Head of caudate nucleus (tissue), 42 donors: ENCODE measurements around the gene SNX27.
A peak's percentile ranks its signal among the peaks of the same experiment; 100 is the strongest.

ENCODE experiments used
- DNase-seq, 42 donors: peaks; one replicate each; pipeline versions ENCODE4 v3.0.0 to v3.0.0-alpha.2; 2020 to 2021; ENCODE audit warnings: mixed read lengths in 7 of 42
- intact Hi-C: fragments of 100-400 bp; cut with DNase I; formaldehyde crosslinking; loops from one replicate; pipeline ENCODE4 v1.15.0; 2022

The SNX27 gene

DNA sequence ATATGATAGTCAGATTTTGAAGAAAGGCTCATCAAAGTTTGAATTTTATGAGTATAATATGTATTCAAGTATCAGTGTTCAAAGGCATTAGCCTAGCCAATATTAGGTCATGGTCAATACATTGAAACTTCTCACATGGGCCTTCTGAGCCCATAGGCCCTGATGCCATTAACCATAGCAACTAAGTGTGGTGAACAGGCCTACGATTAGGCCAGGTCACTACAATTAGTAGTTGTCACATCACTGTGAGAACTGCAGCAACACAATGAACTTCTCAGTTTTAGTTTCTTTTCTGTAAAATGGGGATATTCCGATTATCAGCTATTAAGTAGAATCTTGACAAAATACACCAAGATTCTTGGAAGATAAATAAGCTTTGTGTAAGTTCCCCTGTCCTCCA is 74.7 kb downstream of the SNX27 start:
- intact Hi-C loops: no loop called here
- no peak for DNase-seq

DNA sequence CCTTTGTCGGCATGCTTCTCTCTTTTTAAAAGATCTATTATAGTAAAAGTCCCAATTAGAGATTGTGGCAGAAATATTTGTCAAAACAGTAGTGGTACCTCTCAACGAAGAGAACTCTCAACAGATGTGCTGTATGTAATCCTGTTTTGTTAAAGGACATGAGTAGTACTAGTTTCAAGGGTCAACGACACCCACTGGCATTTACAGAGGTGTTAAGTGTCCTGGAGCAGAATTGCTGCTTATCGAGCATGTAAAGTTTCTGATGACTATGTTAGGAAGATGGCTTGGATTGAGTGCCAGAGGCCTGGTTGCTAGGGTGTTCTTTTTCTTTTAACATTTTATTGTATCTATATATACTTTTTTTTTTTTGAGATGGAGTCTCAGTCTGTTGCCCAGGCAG is 77.6 kb downstream of the SNX27 start:
- intact Hi-C loops: no loop called here
- no peak for DNase-seq

DNA sequence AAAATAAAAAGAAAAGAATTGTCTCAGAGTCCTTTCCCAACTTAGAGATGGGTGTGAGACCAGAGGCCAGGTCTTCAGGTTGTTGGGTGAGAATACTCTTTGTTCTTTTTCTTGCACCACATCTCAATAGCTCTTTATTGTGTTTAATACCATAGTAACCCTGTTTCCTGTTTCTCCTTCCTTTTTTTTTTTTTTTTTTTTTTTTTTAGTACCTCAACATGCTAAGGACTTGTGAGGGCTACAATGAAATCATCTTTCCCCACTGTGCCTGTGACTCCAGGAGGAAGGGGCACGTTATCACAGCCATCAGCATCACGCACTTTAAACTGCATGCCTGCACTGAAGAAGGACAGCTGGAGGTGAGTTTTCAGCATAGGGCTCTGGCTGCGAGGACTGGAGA is 80.4 kb downstream of the SNX27 start:
- DNase-seq: no peak
- intact Hi-C loops: loop anchor here (5.0 kb wide), 1 partner anchor 45 kb away; no protein-coding TSS in a partner anchor

DNA sequence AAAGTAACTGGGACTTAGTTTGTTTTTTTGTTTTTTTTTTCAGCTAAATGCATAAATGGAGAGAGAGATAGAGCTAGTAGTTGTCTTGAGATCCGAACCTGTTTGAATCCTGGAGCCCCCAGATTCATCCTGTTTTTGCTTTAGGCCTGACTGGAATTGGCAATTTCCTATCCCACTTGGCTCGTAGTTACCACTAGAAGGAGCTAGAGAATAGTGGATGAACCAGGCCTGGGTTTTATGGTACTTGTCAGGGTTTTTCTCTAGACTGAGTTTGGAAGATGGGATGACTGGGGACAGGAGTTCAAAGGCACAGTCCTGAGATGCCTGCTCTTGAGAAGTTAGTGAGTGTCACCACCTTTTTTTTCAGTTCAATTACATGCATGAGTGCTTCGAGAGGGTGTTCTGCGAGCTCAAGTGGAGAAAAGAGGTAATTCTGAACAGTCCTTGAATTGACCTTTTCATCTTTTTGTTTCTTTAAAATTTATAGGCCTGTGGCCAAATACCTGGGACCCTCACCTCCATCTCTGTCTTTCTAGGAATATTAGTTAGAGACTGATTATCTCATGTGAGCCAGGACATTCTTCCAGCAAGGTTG is 81.3 kb downstream of the SNX27 start:
- peak in 5 of 42 donors; percentile 13 to 65 (median 33) for DNase-seq
- intact Hi-C loops: loop anchor here (5.0 kb wide), 1 partner anchor 44 kb away; no protein-coding TSS in a partner anchor

DNA sequence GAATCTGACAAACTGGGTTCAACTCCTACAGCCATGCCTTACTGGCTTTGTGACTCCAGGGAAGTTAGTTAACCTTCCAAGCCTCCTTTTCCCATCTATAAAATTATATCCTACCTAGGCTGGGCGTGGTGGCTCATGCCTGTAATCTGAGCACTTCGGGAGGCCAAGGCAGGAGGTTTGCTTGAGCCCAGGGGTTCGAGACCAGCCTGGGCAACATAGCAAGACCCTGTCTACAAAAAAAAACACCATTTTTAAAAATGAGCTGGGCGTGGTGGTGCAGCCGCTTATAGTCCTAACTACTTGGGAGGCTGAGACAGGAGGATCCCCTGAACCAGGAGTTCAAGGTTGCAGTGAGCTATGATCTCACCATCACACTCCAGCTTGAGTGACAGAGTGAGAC is 89.7 kb downstream of the SNX27 start:
- intact Hi-C loops: no loop called here
- peak in 1 of 42 donors; percentile 30 for DNase-seq

DNA sequence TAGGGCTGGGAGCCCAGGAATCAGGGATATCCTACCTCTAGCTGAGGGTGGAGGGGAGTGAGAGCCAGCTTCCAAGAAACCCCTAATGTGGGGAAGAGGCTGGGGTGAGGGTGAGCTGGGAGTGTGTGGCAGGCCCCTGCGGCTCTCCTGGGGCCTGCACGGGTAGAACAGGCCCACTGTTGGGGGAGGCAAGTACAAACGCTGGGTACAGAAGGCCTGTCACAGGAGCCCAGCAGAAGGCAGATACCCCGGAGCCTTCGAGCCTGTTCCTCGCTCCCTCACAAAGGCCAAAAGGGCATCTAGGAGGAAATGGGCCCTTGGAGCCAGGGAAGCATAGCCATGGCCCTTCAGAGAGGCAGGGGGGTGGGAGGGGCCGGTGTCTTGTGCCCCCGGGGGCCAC is 91.1 kb downstream of the SNX27 start:
- peak in 1 of 42 donors; percentile 38 for DNase-seq
- intact Hi-C loops: no loop called here

DNA sequence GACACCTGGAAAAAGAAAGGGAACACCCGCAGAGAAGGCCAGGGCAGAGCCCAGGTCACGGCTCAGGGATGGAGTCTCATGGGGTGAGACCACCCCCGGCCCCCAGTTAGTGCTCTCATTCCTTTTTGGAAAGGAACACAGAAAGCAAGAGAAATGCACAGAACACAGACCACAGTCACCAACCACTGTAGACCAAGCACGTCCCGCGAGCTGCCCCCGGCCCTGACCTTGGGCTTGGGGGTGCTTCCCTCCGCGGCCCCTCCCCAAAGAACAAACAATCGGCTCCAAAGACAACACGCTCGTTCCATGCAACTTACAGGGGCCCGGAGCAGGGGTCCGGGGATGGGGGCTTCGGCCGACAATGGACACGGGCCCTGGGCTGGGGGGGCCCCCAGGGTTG is 92.0 kb downstream of the SNX27 start:
- DNase-seq: no peak
- intact Hi-C loops: no loop called here

DNA sequence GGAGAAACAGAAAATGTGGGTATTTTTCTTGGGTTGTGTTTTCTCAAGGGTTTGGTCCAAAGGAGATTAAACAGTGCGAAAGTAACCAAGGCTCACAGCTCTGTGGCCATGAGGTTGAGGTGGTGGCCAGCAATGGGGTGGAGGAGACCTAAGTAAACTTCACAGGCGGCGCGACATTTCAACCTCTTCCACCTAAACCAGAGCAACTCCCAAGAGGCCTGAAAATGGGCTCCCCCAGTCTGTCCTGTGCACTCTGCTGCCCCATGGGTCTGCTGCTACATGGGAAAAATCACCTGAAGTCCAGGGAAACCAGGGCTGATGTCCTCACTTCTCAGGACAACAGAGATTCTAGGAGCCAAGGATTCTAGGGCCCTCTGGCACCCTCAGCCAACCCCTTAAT is 92.4 kb downstream of the SNX27 start:
- DNase-seq: no peak
- intact Hi-C loops: no loop called here

DNA sequence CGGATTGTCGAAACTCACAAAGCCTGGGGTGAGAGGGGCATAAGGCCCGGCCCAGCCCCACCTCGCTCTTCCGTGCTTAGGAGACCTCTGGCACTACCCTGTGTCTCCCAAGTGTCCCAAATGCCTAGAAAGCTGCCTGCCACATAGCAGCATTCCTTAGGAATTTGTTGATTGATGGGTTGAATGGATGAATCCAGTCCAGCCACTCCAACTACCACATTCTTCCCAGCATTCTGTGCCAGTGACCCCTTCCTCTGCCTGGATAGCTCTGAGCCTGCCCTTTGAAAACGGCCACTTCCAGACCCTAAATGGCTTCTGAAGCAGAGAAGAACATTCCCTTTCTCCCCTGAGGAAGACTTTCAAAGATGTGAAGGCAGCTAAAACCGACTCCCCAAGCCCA is 93.3 kb downstream of the SNX27 start:
- DNase-seq: no peak
- intact Hi-C loops: no loop called here

DNA sequence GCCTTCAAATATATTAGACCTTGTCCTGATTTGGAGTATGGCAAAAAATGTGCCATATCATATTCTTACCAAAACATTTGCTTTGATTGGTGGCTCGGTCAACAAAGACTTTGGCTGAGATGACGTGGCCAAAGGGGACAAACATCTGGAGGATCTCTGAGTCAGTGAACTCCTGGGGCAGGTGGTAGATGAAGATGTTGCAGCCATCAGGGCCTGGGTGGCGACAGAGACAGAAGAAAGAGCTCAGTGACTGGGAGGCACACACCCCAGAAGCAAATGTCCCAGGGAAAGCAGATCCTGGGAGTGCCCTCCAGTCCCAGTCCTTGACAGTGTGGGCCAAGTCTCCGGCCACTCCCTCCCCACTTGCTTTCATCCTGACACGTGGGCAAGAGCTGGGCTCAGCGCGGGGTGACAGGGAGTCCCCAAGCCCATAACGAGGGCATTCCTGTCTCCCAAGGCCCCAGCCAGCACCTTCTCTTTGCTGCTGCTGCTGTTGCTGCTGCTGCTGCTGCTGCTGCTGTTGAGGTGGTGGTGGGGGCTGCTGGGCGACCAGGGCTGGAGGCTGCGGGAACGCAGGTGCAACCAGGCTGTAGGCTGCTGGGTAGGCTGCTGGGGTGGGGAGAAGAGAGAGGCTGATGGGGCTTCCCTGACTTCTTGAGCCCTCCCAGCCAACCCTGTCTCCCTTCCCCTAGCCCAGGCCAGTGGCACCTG is 94.1 kb downstream of the SNX27 start:
- intact Hi-C loops: no loop called here
- DNase-seq: no peak

DNA sequence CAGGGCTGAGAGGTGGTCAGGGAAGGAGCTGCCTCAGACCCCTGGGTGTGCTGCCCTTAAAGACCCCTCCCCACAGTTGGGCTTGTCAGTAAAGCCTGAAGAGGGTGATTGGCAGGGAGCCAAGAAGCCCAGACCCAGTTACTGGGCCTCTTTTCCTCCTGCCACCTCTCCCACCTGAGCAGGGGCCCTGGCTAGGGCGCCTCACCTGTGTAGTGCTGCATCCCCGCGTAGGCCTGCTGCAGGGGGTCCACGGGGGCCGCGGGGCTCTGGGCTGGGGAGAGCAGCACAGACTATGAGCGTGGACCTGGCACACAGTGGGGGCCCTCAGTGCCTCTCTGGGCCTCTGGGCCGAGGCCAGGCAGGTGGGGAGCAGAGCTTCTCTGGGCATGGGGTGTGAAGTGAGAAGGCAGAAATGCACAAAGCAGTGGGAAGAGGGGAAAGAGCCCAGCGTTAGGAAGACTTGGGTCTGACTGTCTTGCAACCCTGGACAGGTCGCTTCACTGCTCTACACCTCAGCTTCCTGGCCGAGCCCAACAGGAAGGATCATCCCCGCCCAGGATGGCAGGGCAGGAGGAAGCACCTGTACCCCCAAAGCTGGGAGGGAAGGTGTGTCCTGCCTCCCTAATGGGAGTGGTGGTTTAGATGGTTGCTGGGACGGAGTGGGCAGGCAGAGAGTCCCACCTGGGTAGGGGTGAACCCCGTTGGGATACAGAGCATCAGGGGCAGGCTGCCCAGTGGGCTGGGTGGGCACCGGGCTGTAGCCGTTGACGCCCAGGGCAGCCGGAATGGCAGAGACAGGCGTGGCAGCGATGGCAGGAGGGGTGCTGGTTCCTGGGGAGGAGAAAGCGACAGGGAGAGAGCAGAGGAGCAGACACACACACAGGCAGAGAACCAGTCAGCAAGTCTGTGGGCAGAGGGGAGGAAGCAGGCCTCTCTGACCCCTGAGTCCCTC is 94.9 kb downstream of the SNX27 start:
- intact Hi-C loops: no loop called here
- no peak for DNase-seq

DNA sequence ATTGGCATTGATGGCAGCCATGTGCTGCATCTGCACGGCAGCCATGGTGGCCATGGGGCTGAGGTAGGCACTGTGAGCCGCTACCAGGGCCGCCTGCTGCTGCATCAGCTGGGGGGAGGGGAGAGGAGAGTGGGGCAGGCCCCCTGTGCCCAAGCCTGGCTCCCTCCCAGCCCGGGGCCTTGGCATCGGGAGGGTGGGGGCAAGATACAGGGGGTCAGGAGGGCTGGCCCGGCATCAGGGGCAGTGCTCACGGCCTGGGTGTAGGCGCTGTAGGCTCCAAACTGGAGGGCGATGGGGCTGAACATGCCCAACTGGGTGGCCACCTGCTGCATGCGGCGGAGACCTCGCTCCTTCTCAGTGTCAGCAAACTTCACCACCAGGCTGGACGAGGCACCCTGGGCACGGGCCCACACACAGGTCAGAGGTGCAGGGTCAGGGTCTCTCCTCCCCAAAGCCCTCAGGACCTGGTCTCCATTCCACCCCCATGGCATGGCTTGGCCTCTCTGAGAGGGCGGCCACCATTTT is 95.8 kb downstream of the SNX27 start:
- no peak for DNase-seq
- intact Hi-C loops: no loop called here

DNA sequence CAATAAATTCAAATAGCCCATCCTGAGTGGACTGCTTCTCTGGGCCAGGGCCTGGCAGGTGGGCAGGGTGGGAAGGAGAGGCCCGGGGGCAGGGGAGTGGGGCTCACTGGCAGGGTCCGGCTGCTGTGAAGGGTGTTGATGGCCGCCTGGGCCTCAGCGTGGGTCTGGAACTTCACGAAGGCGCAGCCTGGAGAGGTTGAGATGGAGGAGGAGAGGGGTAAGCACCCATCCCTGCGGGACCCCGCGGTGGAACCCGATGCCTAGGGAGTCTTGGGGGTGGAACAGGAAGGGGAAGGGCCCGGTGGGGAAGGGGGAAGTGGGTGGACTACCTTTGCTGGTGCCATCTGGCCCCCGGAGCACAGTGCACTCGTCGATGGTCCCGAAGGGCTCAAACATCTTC is 97.0 kb downstream of the SNX27 start:
- intact Hi-C loops: no loop called here
- no peak for DNase-seq

DNA sequence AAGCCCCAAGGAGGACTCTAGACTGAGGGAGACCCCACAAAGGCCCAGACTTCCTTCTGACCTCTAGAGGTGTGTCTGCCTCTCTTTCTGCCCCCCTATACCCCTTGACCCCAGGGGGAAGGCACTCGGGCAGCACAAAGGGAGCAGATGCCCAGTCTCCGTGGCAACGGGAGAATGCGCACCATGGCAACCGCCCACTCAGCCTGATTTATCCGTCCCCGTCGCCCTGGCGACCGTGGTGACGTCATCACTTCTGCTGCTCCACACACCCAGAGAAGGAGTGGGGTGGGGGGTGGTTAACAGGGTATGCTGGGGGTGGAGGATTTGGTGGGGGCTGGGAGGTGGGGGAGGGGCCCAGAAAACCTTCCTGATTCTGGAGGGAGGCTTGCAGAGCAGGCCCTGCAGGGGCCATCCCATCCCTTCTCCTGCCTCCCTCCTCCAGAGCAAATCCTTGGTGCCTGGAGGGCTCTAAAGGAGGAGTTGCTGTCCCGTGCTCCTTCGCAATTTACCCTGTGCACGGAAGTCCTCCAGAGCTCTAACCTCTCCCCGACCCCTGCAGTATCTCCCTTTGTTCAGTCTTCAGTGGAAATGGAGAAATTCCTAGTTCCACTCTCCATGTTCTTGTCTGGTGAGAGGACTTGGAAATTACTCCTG is 98.5 kb downstream of the SNX27 start:
- intact Hi-C loops: loop anchor here (10.0 kb wide), 1 partner anchor 96 kb away; the partner anchor contains the start of gene SNX27
- peak; percentile 80 to 99 (median 93) for DNase-seq

DNA sequence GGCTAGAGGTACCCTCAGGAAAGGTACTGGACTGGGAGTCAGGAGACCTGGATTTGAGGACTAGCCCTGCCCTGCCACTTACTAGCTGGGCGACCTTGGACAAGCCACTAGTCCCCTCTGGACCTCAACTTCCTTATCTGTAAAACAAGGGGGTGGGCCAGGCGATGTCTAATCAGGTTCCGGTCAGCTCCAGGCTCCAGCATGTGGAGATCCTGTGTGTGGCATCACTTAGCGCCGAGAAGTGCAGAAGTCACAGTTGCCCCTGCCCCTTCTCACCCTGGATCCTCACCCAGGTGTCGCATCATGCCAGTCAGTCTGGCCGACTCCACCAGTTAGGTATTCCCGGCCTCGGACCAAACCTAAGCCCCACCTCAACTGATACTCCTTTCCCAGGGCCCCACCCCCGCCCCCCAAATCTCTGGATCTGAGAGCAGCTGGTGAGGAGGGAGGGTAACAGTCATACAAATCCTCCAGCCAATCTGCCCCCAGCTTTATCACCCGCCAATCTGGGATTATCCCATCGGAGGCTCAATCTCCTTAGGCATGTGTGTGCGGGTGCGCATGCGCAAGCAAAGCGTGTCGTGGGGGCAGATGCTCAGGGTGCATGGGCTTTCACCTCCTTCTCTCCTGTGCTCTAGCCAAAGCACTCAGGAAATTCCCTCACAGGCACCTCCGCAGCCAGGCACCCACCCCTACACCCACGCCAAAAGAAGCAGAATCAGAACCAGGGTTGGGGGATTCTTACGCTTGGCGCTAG is 99.4 kb downstream of the SNX27 start:
- DNase-seq: peak; percentile 50 to 88 (median 76)
- intact Hi-C loops: loop anchor here (10.0 kb wide), 1 partner anchor 96 kb away; the partner anchor contains the start of gene SNX27

DNA sequence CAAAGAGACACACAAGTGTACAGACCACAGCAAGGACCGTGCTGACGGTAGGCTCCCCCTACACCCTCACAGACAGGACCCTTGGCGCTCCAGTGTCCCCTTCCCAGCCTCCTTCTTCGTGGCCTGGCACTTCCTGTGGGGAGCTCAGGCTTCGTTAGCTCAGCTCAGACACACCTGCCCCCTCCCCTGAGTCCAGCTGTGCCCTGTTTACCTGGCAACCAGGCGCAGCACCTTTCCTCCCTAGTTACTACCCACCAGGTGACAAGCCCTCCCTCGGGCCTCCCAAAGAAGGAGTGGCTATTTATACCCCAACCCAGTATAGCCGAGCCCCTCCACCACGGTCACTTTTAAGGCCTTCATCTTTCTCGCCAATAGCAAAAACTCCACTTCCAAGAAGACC is 100.1 kb downstream of the SNX27 start:
- DNase-seq: no peak
- intact Hi-C loops: loop anchor here (10.0 kb wide), 1 partner anchor 97 kb away; the partner anchor contains the start of gene SNX27

DNA sequence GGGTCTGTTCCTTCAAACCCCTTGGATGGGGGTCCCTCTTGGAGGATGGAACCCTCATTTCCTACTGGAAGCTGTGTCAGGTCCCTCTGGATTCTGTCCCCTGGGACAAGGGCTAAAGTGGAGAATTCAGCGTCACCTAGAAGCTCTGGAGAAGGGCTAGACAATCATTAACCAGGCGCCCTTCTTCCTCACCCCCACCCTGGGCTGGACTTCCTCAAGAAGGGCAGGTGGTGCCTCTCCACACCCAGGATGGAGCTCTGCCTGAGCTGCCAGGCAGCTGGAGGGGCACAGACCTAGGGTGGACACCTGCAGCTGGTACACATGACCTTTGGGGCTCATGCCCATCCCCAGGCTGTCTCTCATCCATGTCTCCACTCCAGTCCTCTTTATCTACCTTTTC is 101.2 kb downstream of the SNX27 start:
- no peak for DNase-seq
- intact Hi-C loops: loop anchor here (10.0 kb wide), 1 partner anchor 98 kb away; the partner anchor contains the start of gene SNX27

DNA sequence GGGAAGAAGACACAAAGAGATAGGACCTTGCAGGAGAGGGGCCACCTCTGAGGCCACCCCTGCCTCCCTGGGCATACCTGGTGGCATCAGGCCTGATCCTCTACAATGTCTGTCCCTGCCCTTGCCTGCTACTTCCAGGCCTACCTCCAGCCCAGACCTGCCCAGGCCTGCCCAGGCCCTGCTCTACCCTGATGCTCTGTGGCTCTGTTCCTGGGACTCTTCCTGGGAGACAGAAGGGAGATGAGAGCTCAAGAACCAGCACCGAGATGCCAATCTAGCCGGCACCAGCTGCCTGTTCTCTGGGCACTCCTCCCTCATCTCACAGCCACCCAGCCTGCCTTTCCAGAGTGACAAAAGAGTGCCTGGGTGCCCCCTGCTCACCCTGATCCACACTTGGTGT is 102.0 kb downstream of the SNX27 start:
- intact Hi-C loops: loop anchor here (10.0 kb wide), 1 partner anchor 99 kb away; the partner anchor contains the start of gene SNX27
- DNase-seq: no peak
